ENCODE data around the gene NANOGP8. TPM values are rescaled to one million over a fixed set of nuclear protein-coding genes. Genes with fewer than 3 reads are reported as not detected.

NANOGP8 gene, protein sequence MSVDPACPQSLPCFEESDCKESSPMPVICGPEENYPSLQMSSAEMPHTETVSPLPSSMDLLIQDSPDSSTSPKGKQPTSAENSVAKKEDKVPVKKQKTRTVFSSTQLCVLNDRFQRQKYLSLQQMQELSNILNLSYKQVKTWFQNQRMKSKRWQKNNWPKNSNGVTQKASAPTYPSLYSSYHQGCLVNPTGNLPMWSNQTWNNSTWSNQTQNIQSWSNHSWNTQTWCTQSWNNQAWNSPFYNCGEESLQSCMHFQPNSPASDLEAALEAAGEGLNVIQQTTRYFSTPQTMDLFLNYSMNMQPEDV
- 0.14 TPM in 1 of 2 replicates, not detected in the other for total RNA-seq

DNA sequence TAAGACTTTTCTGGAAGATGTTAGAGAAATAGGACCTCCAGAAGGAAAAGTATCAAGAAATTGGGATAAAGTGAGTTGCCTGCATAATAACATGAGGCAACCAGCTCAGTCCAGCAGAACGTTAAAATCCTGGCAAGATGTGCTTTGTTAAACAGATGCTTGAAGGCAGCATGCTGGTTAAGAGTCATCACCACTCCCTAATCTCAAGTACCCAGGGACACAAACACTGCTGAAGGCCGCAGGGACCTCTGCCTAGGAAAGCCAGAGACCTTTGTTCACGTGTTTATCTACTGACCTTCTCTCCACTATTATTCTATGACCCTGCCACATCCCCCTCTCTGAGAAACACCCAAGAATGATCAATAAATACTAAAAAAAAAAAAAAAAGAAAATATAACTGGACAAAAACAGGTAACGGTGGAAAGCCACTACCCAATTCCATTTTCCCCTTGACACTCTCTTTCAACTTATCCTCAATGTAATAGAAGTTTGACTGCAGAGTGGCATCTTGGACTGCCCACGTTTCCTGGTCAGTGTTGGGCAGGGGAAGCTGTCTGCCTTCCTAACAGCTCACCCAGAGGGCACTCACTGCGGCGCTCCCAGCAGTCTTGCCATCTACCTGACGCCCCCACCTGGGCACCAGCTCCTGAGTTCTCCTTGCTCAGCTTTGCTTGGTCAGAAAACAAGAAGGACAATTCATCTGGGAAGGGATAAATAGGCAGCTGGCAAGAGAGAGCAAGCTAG, at the start of gene NANOGP8:
Gene NANOGP8, minus strand, starts transcription at position 120 of the 744 bp plus-strand sequence. CDS start 185 bp downstream, outside the sequence.

Other genes with a start within 250 kb of the NANOGP8 start
- gene AQR, start 115.6 kb downstream of the NANOGP8 start, total RNA-seq: 19.5 and 20.9 TPM in 2 replicates
- gene ZNF770, start 97.0 kb downstream of the NANOGP8 start, total RNA-seq: 42.4 and 46.2 TPM in 2 replicates